ENCODE results near the gene DOCK2.
"Not testable (repeated sequence)": the region's sequence is repeated elsewhere in the genome, so short reads cannot be mapped to it uniquely, and the experiment has no call there.

Gene DOCK2

GRCh38 chr5:169789417-169789940, 152.4 kb downstream of the DOCK2 start:
- no peak for DNase-seq (ENCODE audit: low read depth)

- no peak for DNase-seq (ENCODE audit: low read depth)
Observed at GRCh38 chr5:169791251-169791650, 154.2 kb downstream of the DOCK2 start.

DNA sequence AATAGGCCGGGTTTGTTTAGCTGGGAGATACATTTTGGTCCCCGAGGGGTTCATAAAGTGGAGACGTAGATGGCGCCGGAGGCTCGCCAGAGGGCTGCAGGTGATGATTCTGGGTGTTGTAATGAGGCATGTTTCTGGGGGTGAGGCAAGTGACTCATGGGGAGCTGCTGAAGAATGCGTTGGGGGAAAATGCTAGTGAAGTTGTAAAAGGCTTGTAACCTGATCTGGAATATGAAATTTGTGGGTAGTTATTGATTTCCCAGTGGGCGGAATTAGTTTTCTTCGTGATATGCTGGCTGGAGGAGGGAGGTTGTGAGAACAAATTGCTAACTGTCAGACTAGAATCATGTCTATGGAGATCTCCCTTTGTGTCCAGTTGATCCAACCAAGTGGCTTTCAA, 158.3 kb downstream of the DOCK2 start:
- DNase-seq (ENCODE audit: low read depth): no peak

GRCh38 chr5:169796731-169797130, 159.7 kb downstream of the DOCK2 start:
- no peak for DNase-seq (ENCODE audit: low read depth)

DNA sequence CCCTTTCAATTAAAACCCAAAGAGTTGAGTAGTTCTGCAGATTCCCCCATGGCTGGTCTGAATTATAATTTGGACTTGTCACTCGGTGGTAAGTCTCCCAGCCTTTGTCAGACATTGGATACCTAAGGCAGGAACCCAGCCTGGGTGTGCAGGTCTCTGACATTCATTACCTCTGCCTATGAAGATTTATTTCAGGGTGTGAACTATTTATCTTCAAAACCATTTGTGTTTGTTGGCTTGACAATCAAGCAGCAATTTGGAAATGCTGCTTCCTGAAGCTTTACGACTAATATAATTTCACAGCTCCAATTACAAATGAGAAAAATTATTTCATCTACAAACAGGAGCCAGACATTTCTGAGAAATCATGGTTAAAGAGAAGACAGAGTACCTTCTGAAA, 160.5 kb downstream of the DOCK2 start:
- no peak for DNase-seq (ENCODE audit: low read depth)

DNA sequence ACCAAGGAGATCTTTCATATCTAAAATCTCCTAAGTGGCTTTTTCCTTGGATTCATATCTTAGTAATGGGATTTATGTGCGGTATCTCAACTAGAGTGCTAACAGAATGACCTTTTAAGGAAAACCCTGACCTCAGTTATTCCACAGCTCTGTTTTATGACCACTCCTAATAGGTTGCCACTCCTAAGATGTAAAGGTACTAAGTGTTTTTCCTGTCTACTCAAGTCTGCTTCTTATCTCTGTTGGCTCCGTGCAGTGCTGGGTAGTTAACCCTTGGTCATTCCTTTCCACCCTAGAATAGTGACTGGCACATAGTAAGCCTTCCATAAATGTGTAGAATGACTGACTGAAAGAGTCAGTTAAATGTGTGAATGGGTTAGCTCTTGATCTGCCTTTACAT, 161.4 kb downstream of the DOCK2 start:
- no peak for DNase-seq (ENCODE audit: low read depth)

DNA sequence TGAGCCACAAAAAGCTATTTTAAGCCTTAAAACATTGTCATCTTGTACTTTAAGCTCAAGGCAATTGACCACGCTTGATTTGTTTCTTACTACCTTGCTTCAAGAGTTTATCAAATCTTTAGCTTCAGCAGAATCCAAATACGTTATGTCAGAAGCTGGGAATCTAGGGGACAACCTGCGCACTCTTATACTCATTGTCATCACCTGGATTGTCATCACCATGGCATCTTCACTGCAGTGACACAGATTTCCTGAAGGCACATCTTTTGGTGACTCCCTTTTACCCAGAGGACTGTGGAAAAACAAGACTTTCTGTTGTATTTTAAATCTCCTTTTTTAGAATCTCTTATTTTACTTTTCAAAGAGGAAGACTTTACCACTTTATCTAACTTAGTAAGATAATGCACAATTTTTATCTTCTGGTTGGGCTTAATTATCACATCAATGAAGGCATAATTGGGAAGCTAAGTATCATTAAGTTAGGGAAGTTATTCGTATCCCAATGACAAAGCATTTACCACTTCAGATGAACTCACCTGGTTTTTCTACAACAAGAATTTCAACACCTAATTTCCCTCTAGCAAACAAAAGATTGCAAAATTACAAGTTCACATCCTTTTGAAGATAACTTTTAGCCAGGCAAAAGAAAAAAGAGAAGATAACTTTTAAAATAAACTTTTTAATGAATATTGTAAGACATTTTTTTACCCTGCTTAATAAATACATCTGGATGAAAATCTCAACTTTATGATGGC, 162.0 kb downstream of the DOCK2 start:
- no peak for DNase-seq (ENCODE audit: low read depth)

GRCh38 chr5:169801324-169801777, 164.3 kb downstream of the DOCK2 start:
- DNase-seq (ENCODE audit: low read depth): peak; percentile 70

DNA sequence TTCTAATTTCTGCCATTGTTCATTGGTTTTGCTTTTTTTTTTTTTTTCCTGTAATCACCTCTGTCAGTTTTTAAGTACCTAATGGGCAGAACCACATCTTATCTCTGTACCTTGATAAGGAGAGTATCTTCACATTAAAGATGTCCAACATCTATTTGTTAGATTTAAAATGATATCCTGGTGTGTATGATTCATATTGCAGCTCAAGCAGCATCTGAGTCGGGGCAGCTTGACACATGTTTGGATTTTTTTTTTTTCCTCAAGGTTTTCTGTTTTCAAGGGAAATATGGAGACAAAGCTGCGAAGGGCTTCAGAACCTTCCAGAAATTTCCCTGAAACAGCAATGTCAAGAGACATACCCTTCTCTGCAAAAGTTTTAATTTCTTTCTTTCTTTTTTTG, 164.7 kb downstream of the DOCK2 start:
- no peak for DNase-seq (ENCODE audit: low read depth)

- DNase-seq (ENCODE audit: low read depth): peak; percentile 97
Observed at GRCh38 chr5:169803077-169803981, 166.3 kb downstream of the DOCK2 start.

DNA sequence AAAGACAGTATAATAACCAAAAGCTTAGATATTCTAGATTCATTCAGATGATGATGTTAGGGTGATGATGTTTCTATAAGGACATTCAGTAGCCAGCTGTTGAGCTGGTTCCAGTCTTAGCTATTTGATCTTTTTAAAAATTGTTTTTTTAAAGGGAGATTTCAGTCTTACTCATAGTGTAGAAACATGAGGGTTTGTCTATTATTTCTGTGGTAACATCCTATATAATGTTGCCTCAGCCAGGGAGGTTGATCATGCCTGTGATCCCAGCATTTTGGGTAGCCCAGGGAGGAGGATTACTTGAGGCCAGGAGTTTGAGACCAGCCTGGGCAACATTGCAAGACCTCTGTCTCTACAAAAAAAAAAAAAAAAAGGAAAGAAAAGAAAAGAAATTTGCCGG, 167.8 kb downstream of the DOCK2 start:
- no peak for DNase-seq (ENCODE audit: low read depth)

DNA sequence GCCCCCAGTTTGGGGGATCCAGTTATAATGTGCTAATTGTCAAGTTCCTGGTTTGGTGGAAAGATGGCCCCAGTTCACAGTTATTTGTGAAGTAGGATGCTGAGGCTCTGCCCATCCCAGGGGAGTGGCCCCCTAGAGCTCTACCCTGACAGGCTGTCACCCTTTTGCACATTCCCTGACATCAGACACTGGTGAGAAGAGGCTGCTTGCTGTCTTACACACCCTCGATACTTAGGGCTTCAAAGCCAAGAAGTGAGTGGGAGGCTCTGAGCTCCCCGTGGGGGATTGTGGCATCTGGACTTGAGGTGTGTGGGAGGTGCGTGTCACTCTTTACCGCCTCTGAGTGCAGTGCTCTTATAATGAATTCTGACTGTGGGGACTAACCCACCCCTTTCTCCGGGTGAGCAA, 168.5 kb downstream of the DOCK2 start:
- no peak for DNase-seq (ENCODE audit: low read depth)

GRCh38 chr5:169805937-169806700, 169.0 kb downstream of the DOCK2 start:
- DNase-seq (ENCODE audit: low read depth): no peak

DNA sequence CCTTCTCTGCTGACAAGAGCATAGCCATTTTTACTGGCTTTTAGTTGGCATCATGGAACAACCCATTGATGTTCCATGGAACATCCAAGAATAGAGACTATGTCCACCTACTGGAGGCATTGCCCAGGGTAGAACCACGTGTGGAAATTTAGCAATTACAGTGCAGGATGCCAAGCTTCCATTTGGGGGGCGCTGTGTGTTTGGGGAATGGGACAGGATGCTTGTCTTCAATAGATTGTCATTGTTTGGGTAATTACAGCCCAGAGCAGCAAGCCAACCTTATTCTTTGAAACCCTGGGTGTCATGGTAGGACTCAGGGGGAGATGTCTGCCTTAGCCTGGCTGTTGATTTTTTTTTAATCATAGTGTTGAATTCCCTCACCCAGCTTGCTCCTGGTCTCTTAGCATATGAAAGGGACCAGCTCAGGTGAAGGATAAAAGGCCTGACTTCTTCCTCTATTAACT, 171.1 kb downstream of the DOCK2 start:
- DNase-seq (ENCODE audit: low read depth): no peak

- not testable (repeated sequence) for DNase-seq (ENCODE audit: low read depth)
Observed at GRCh38 chr5:169808880-169809279, 171.8 kb downstream of the DOCK2 start.

- no peak for DNase-seq (ENCODE audit: low read depth)
Observed at GRCh38 chr5:169809281-169809680, 172.2 kb downstream of the DOCK2 start.

DNA sequence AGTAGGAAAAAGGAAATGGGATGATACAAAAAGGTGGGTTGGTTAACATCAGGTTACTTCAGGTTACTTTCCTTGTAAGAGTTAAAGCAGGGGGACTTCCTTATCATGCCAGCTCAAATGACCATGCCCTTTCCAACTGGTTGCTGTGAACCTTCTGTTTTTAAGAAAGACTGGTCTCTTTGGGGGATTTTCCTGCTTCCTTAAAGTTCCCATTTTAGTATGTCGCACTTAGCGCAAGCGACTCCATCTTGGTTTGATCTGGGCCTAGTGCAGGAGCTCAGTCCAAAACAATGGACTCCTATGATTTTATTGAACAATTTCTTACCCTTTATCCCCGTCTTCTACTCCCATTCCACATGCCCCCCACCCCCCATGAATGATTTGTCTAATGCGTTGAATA, 173.4 kb downstream of the DOCK2 start:
- no peak for DNase-seq (ENCODE audit: low read depth)

DNA sequence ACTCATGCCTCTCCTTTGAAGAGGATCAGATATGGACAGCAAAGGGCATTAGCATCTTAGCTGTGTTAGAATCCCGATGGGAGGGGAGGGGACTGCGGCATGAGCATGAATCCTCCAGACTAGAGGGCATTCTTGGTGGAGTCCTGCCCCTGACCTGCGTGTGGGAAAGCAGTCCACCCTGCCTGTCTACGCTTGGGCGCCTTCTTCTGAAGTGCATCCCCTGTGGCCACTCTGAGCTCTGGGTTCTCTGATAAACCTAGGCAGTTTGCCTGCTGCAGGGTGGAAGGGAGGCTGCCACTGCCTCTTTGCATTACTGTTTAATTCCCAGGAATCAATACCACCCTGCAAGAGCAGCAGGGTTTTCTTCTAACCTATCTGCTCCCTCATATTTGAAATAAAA, 173.9 kb downstream of the DOCK2 start:
- no peak for DNase-seq (ENCODE audit: low read depth)

- DNase-seq (ENCODE audit: low read depth): no peak
Observed at GRCh38 chr5:169811680-169812079, 174.6 kb downstream of the DOCK2 start.

- no peak for DNase-seq (ENCODE audit: low read depth)
Observed at GRCh38 chr5:169812786-169813185, 175.7 kb downstream of the DOCK2 start.

- DNase-seq (ENCODE audit: low read depth): no peak
Observed at GRCh38 chr5:169814045-169814444, 177.0 kb downstream of the DOCK2 start.

GRCh38 chr5:169814522-169814921, 177.4 kb downstream of the DOCK2 start:
- DNase-seq (ENCODE audit: low read depth): no peak

Data from GM04504 (cell line).